ENCODE data around the gene ZBTB18.
A peak's percentile ranks its signal among the peaks of the same experiment; 100 is the strongest.

Gene ZBTB18

GRCh38 chr1:244089561-244089960 lies 38.5 kb downstream of the ZBTB18 start:
- no peak for DNase-seq (ENCODE audit: low spot score)

GRCh38 chr1:244090645-244091044 lies 39.6 kb downstream of the ZBTB18 start:
- DNase-seq (ENCODE audit: low spot score), result no peak

DNA sequence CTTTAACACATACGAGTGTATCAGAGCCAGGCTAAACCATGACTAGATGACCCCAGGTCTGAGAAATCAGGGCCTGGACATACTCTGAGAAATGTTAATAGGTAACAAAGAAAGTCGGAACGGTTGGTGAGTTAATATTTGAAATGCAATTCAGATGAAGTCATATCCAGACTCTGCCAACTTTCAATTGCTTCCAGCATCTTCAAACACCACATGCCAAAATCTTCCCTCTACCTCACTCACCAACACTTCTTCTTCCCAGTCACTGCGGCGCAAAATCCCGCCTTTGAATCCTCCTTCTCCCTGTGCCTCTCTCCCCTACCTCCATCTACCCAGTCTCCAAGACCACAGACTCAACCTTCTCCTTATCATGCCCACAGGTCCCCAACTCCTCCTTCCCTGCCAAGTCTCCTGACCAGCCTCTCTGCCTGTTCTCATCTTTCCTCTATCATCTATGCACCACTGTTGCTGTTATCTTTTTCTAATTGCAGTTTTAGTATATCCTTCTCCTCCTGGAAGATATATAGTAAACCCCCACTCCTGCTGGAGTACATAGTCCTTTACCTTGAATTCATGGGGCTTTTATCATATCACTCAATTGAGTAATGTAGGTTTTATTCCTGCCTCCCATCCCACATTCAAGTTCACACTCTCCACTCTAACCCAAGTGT lies 41.3 kb downstream of the ZBTB18 start:
- no peak for DNase-seq (ENCODE audit: low spot score)

GRCh38 chr1:244092964-244093638 lies 42.0 kb downstream of the ZBTB18 start:
- peak; percentile 52 for DNase-seq (ENCODE audit: low spot score)

DNA sequence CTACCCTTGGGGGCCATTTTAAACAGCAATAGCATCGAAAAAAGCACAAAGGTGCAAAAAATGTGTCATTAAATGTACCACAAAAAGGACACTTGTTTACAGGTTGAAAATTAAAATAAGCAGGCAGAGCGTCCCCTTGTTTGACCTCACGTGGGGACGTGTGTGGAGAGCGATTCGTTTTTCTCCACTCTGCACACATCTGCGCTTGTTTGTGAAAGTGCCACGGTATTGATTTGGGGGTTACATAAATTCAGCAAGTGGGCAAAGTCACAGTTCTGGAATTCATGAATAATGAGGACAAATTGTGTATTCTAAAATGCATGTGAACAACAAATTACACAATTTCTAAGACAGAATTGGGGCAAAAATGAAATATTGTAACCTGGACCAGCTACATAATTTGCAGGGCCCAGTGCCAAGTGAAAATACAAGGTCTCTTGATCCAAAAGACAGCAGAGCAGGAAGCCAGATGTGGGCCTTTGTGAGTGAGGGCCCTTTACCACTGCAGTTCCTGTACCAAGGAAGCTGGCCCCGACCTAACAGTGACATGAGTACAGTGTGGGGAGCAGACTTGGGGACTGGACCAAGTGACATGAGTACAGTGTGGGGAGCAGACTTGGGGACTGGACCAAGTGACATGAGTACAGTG lies 43.9 kb downstream of the ZBTB18 start:
- no peak for DNase-seq (ENCODE audit: low spot score)

DNA sequence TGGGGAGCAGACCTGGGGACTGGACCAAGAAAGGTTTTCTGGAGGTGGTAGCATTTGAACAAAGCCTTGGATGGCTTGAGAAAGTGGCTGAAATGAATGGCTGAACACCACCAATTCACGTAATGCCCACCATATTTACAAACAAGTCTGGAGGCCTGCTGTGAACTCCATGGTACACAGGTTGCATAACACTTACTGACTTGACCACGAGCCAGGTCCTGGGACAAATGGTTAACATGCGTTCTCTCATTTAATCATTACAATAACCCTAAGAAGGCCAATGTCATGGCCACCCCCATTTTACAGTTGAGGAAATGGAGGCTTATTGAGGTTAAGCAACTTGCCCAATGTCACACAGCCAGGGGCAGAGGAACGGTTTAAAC lies 44.4 kb downstream of the ZBTB18 start:
- no peak for DNase-seq (ENCODE audit: low spot score)

DNA sequence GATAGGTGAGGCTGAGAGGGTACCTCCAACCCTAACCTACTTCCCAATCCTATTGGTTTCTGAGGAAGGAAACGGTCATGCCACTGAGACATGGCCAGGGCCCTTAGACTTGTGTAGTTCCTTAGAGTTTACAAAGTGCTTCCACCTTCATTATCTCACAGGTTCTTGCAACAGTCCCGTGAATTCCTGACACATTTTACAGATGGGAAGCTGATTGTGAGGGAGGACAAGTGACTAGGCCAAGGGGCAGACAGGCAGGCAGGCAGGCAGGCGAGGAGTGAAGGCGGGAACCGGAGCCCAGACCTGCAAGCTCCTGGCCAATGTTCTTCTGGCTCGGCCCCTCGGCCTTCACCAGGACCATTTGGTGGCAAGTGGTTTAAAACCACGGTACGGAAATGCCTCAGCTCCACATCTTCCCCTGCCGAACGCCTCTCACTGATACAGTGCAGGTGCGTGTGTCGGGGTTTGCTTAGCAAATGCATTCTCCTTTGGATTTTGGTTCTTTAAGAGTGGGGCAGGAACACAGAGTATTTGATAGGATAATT lies 45.1 kb downstream of the ZBTB18 start:
- DNase-seq (ENCODE audit: low spot score), result no peak

DNA sequence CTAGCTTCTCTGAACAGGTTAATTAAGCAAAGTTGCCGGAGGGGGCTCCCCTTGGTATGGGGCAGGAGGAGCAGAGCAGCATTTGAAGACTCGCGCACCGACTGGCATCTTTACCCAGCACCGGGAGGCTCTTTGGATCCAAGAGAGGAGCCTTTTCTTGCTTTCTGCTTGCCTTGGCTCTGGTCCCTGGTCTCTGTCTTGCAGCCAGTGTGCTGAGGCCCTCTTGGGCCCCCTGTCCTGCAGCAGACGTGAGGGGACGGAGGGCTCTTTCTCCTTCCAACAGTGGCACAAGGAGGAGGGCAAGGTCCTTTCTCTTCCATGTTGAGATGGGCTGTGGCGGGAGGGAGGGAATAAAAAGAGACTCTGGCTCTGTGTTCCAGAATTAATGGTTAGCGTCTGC lies 45.6 kb downstream of the ZBTB18 start:
- DNase-seq (ENCODE audit: low spot score), result no peak

DNA sequence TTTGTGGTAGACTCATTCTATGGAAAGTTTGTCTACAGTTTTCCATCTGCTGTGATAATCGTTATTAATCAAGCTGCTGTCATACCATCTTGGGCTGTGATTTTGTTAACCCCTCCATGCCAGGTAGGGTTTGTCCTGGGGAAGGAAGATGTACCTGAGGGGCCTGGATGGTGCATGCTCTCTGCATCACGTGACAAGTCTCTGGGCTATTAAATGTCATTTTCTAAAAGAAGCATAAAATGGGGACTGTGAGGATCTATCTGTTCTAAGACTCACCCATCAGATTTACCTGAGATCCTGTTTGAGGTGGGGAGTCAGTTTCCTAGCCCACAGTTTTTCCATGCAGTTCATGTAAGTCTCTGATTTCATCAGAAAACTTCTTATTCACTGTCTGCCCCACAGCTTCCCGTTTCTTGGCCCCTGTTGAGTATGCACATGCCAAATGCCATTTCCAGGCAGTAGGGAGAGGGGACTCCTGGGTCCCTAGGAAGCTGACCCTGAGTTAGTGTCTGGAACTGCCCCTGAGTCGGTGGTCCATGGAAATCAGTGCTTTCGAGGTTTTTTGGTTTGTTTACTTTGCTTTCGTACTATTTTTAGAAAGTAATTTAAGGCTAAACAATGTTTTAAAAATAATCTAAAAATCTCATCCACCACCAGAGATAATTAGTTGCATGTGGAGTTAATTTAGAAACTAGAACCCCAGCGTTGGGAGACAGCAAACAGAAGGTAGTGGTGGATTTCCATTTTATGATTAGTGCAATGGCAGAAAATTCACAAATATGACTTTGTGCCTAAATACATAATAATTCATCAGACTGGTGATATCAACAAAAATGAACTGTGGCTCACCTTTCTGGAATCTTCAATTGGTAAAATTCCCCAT lies 46.7 kb downstream of the ZBTB18 start:
- no peak for DNase-seq (ENCODE audit: low spot score)

- DNase-seq (ENCODE audit: low spot score), result no peak
These were observed 48.3 kb downstream of the ZBTB18 start for GRCh38 chr1:244099258-244099930.

DNA sequence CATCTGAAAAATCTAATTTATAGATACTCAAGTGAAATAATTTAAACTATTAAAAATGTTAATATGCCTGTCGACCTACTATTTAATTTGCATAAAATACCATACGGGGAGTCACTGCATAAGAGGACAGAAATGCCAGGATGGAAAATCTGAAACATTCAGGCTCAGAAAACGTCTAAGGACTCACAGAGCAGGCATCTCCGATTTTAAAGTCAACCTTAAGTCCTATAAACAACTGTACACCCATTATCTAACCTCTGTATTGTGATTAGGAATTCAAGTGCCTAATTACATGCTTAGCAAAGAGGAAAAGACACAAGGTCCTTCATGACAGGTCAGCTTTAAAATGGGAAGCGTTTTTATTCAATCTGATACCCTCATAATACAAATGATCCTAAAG lies 49.2 kb downstream of the ZBTB18 start:
- no peak for DNase-seq (ENCODE audit: low spot score)

DNA sequence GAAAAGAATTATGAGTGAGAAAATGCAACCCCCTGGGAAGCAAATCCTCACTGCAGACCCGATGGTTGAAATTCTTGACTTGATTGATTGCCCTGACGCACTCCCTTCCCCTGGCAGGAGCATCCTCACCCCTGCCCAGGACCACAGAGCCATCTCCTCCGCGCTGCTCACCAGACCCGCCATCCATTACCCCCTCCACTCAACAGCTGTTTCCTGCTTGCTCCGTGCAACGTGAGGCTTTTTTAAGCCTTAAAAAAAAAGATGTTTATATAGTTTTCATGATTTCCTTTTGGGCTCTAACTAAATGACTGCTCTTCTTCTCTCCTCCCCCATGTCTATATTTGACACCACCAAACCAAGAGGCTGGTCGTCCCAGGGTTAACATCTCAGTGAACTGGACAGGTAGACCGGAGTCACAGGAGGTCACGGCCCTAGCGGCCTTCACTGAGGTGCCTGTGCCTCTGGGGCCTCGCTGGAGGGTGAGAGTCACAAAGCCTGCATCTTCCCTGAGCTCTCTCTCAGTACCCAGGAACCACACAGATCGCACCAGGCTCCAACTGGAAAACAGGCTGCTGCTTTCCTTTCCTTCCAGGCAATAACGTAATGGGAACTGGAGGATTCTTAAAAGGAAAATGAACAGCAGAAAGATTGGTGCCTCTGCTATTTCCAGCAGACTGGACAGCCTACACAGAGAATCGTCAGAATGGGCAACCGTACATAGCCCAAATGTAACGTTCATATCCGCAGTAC lies 49.8 kb downstream of the ZBTB18 start:
- no peak for DNase-seq (ENCODE audit: low spot score)

GRCh38 chr1:244102046-244102445 lies 51.0 kb downstream of the ZBTB18 start:
- no peak for DNase-seq (ENCODE audit: low spot score)

GRCh38 chr1:244102468-244102867 lies 51.4 kb downstream of the ZBTB18 start:
- DNase-seq (ENCODE audit: low spot score), result no peak

GRCh38 chr1:244104309-244105060 lies 53.4 kb downstream of the ZBTB18 start:
- DNase-seq (ENCODE audit: low spot score), result peak; percentile 83

GRCh38 chr1:244106176-244106575 lies 55.1 kb downstream of the ZBTB18 start:
- DNase-seq (ENCODE audit: low spot score), result no peak
